Measurements from ENCODE around the gene CEP112. TPM values are rescaled to one million over a fixed set of nuclear protein-coding genes. Genes with fewer than 3 reads are reported as not detected.

CEP112 gene
- total and polyA plus RNA-seq, 2 experiments from 2014 or later: 4.0 to 4.3 TPM

GRCh38 chr17:65856865-65857264 lies 335.1 kb downstream of the CEP112 start:
- Histone ChIP-seq H4K20me1 (replicated peaks; ENCODE audit: insufficient read depth) (no peaks in the 10 kb centered on the region), H3K4me2 (no peak overlapping the region), H3K4me3 (no peak overlapping the region), H3K4me1 (ENCODE audit: insufficient read depth) (no peaks in the 10 kb centered on the region), H3K79me2 (replicated peaks; ENCODE audit: insufficient read depth) (no peaks in the 10 kb centered on the region), H3K36me3 (ENCODE audit: insufficient read depth) (no peaks in the 10 kb centered on the region), H2AFZ (no peak overlapping the region), H3K9me2 (ENCODE audit: insufficient read depth) (no peaks in the 10 kb centered on the region), H3K27me3 (ENCODE audit: insufficient read depth) (no peaks in the 10 kb centered on the region), H3K27ac (ENCODE audit: low read depth) (no peak overlapping the region), H3F3A (replicated peaks; ENCODE audit: low read depth) (no peaks in the 10 kb centered on the region)
- ATAC-seq: no peak
- Mint-ChIP-seq H3K27ac (no peak overlapping the region), H3K36me3 (ENCODE audit: low read depth) (no peaks in the 10 kb centered on the region), H3K4me1 (peaks cover 4% of the 10 kb centered on the region; the same call in 2 of the 3 replicates), H3K4me3 (no peak overlapping the region), H3K9me3 (no peaks in the 10 kb centered on the region), H3K27me3 (ENCODE audit: insufficient read depth, low read depth, poor library complexity) (no peaks in the 10 kb centered on the region)
- DNase-seq (ENCODE audit: low spot score): no peak
- no peak for TF ChIP-seq REST (IDR thresholded peaks at IDR 0.05; ENCODE audit: unreplicated experiment)
- no peak for TF ChIP-seq NANOG (IDR thresholded peaks at IDR 0.05; ENCODE audit: borderline replicate concordance)
- no peak for TF ChIP-seq ZNF114 (CRISPR knock-in tag; IDR thresholded peaks at IDR 0.05)
- no peak for TF ChIP-seq EZH2phosphoT487 (IDR thresholded peaks at IDR 0.05; ENCODE audit: unreplicated experiment)
- TF ChIP-seq ZNF331 (CRISPR knock-in tag; IDR thresholded peaks at IDR 0.05; ENCODE audit: low read depth): no peak

- Histone ChIP-seq H3K27me3 (ENCODE audit: insufficient read depth) (no peaks in the 10 kb centered on the region), H3K36me3 (ENCODE audit: insufficient read depth) (no peaks in the 10 kb centered on the region), H3K27ac (ENCODE audit: low read depth) (no peak overlapping the region), H3F3A (replicated peaks; ENCODE audit: low read depth) (no peaks in the 10 kb centered on the region), H3K9me2 (ENCODE audit: insufficient read depth) (no peaks in the 10 kb centered on the region), H3K4me3 (no peak overlapping the region), H4K20me1 (replicated peaks; ENCODE audit: insufficient read depth) (no peaks in the 10 kb centered on the region), H3K79me2 (replicated peaks; ENCODE audit: insufficient read depth) (no peaks in the 10 kb centered on the region), H2AFZ (no peak overlapping the region), H3K4me2 (no peak overlapping the region), H3K4me1 (ENCODE audit: insufficient read depth) (no peaks in the 10 kb centered on the region)
- DNase-seq (ENCODE audit: low spot score): no peak
- H3K36me3 Mint-ChIP-seq (ENCODE audit: low read depth): no peaks in the 10 kb centered on the region
- H3K27ac Mint-ChIP-seq: no peak overlapping the region
- no peaks in the 10 kb centered on the region for H3K27me3 Mint-ChIP-seq (ENCODE audit: insufficient read depth, low read depth, poor library complexity)
- H3K9me3 Mint-ChIP-seq: no peaks in the 10 kb centered on the region
- H3K4me1 Mint-ChIP-seq: peaks cover 4% of the 10 kb centered on the region; the same call in 2 of the 3 replicates
- no peak for ATAC-seq
- no peak overlapping the region for H3K4me3 Mint-ChIP-seq
- no peak for TF ChIP-seq EZH2phosphoT487 (IDR thresholded peaks at IDR 0.05; ENCODE audit: unreplicated experiment)
- TF ChIP-seq JUNB (IDR thresholded peaks at IDR 0.05; ENCODE audit: unreplicated experiment): no peak
- no peak for TF ChIP-seq CTCF (conservative IDR thresholded peaks at IDR 0.05; ENCODE audit: low read depth in 2 of 2)
- no peak for TF ChIP-seq NANOG (IDR thresholded peaks at IDR 0.05; ENCODE audit: borderline replicate concordance)
- no peak for TF ChIP-seq EZH2 (IDR thresholded peaks at IDR 0.05; ENCODE audit: low read depth, unreplicated experiment)
- no peak for TF ChIP-seq POLR2AphosphoS5 (IDR thresholded peaks at IDR 0.05; ENCODE audit: low read depth)
- TF ChIP-seq ETS1 (IDR thresholded peaks at IDR 0.05): no peak
Observed at GRCh38 chr17:65855675-65856074, 336.3 kb downstream of the CEP112 start.
